ENCODE measurements around the gene RAI14.
"Not testable (repeated sequence)": the region's sequence is repeated elsewhere in the genome, so short reads cannot be mapped to it uniquely, and the experiment has no call there.

The RAI14 gene

DNA sequence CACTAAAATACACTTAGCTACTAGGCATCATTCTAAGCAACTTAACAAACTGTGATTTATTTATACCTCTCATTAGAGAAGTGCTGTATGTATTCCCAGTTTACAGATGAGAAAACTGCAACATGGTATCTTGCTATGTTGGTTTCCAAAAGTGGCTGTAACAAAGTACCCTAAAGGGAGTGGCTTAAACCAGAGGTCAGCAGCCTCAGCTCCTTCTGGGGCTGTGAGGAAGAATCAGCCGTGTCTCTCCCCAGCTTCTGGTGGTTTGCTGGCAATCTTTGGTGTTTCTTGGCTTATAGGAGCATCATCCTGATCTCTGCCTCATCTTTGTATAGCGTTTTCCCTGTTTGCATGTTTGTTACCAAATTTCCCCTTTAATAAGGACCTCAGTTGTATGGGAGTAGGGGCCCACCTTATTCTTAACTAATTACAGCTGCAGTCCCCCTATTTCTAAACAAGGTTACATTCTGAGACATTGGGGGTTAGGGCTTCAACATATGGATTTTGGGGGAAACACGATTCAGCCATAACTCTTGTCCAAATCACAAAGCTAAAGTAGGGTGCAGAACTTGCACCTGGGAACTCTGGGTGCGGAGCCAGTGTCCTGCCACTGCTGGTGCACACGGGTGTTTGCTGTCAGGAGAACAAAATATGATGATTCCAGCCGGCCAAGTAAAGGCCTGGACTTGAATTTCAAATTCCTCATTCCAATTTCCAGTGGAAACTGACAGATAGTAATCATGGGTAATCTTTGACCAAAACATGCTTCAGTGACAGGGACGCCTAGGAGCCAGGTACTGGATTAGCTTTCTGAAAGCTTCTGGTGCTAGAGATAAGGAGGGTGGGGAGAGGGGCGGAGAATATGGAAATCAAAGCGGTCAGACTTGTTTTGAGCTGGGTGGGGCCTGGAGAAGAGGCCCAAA is 43.3 kb downstream of the RAI14 start:
- DNase-seq (ENCODE audit: low read depth in 2 of 2), result no peak

DNA sequence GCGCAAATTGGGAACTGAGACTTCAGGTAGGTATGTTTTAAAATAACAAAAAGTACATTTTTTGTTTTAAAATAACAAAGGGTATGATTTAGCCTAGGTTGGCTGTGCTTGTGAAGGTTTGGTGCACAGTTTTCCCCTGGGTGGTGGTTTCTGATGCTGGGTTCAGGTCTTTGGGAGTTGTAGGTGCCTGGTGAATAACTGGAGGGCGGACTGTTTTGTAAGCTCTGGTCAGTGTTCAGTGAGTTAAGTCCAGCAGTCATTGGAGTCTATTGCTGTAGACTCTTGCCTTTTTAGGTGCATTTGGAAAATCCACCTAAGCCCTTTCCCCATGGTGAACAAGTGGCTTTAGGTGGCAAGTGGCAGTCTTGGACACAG is 43.9 kb downstream of the RAI14 start:
- no peak for DNase-seq (ENCODE audit: low read depth in 2 of 2)

DNA sequence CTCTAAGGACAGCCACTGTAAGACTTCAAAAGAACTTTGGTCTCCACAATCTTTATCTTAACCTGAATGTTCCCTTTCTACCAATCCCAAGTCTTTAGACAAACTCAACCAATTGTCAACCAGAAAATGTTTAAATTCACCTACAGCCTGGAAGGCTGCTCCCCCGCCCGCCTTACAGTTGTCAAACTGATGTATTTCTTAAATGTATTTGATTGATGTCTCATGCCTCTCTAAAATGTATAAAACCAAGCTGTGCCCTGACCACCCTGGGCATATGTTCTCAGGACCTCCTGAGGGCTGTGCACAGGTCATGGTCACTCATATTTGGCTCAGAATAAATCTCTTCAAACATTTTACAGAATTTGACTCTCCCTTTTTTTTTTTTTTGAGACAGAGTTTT is 45.3 kb downstream of the RAI14 start:
- DNase-seq (ENCODE audit: low read depth in 2 of 2), result not testable (repeated sequence)

DNA sequence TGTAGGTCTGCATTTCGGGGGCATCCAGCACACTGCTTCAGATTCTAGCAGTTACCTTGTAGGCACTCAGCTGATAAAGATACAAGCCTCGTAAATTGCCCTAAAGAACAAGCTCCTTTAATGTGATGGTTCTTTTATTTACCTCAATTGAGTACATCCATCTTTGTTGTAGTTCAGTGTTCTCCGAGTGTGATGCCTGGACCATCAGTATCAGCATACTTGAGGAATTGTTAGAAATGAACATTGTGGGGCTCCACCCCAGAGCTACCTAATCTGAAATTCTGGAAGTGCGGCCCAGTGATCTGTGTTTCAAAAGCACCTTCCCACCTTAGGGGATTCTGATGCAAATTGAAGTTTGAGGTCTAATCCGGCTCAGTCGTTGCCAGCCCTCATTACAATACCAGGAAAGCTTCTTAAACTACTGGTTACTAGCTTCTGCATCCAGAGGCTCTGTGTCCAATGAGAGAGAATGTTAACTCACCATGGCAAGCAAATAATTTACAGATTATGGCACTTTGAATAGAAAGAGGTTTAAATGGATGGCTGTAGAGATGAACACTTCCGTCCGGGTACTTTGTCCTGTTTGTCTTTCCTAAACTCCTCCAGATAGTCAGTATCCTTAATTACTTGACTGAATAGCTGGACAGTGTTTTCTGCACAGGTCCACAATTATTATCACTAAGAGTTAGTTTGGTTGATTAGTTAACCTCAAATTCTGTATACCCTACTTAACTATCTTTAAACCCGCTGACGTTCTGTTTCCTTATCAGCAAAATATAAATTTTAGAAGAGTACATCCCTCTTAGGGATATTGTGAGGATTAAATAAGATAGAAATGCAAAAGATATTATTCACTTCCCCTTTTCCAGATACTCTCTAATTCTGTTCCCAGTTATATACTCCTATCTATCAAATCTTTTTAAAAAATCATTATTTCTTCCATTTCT is 47.9 kb downstream of the RAI14 start:
- no peak for DNase-seq (ENCODE audit: low read depth in 2 of 2)

DNA sequence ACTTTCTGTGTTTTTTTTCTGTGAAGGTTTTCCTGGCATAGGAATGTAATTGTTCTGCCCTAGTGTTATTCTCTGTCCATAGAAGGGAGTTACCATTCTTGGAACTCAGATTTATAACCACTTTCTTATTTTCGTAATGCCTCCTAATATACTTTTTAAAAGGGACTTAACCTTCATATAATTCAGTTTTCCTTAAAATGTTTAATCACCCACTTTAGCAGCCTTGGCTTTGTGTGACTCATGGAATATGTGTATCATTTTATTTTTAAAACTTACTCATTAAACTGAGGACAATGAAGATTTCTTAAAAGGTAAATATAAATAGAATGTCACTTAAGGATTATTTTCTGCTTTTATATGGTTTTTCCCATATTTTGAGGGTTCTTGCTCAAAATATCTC is 50.0 kb downstream of the RAI14 start:
- DNase-seq (ENCODE audit: low read depth in 2 of 2), result no peak

DNA sequence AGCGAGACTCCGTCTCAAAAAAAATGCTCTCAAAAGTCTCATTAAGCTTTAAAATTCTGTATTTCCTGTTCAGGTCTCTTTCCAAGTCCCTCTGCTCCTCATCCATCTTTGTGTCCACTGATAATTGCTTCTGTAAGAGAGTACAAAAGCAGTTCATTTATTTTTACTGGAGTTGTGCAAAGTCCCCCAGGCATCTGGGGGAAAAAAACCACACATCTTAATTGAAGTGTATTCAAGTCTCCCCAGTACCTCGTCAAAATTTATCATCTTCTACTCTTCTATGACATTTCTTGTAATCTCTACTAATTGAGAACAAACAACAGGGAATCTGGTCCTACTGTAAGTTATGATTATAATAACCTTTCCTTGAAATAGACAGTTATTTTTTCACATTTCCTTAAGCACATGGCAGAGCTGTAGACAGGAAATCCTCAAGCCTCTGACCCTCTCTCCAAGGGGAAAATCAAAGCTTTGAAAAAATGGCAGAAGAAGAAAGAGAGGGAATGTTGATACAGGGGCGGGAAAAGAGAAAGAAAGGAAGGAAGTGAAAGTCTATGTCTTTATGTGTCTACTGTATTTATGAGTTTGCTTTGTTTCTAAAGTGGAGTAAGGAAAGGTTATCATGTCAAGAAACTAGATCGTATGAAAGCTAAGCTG is 51.5 kb downstream of the RAI14 start:
- DNase-seq (ENCODE audit: low read depth in 2 of 2), result no peak

DNA sequence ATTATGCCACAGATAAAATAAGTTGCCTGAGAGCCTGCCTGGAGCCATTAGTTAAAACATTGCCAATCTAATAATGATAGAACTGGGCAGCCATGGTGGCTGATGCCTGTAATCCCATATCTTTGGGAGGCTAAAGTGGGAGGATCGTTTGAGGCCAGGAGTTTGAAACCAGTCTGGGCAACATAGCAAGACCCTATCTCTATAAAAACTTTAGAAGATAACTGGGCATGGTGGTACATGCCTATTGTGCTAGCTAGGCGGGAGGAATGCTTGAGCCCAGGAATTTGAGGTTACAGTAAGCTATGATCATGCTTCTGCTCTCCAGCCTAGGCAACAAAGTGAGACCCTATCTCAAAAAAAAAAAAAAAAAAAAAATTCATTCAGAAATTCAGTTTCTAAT is 52.6 kb downstream of the RAI14 start:
- DNase-seq (ENCODE audit: low read depth in 2 of 2), result no peak

DNA sequence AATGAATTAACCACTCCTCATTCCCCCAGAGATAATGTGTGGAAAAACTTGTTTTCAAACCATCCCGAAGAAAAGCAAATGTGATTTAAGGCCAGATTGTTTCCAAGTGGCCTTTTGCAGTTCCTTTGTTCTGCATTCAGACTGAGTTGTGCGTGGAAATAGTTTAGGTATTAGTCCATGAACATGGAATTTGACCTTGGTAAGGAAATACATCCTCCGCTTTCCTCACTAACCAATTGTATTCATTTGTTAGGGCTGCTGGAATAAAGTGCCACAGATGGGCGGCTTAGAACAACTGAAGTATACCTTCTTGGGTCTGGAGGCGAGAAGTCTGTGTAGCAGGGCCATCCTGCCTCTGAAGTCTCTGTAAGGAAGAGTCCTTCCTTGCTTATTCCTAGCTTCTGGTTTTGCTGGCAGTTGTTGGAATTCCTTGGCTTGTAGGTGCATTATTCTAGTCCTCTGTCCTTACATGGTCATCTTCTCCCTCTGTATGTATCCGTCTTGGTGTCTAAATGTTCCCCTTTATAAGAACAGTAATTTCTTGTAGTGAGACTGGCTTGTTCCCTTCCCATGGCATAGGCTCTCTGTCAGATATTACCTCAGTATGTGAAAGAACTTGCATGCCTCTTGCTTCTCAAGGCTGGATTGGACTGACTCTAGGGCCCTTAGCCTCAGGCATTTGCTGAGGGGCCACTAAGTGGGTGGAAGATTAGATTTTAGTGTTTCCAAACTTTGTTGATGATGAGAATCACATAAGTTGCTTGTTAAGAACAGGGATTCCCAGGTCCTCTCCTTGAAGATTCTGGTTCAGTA is 53.9 kb downstream of the RAI14 start:
- DNase-seq (ENCODE audit: low read depth in 2 of 2), result no peak

DNA sequence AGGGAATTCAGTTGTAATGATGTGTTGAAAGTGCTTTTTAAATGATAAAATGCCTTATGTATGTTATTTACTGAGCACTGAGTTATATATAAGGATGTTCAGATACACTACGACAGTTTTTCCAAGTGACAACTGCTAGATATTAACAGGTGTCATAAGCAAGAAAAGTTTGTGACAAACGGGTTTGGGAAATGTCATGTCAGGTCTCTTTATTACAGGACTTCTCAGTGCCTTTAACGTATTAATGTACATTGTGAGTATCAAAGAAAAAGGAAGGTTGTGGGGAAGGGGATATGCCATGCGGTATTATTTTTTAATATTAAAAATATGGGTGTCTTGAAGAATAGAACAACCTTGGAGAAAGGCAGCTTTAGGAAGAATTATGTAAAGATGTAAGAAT is 56.4 kb downstream of the RAI14 start:
- no peak for DNase-seq (ENCODE audit: low read depth in 2 of 2)

DNA sequence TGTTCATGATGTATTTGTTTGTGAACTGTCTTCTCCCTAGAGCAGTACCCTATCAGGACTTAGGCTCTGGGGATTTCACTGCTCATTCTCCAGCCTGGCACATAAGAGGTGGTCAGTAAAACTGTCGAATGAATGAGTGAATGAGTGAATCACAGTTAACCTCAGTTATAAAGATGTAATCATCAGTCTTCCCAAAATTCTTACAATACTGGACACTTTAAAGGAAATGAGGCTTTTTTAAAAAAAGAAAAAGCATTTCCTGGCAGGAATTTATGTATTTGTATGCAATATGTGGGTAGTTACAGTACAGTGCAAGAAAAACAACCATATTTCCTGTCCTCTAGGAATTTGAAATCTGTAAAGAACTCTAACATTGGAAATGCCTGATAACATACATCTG is 59.6 kb downstream of the RAI14 start:
- no peak for DNase-seq (ENCODE audit: low read depth in 2 of 2)

DNA sequence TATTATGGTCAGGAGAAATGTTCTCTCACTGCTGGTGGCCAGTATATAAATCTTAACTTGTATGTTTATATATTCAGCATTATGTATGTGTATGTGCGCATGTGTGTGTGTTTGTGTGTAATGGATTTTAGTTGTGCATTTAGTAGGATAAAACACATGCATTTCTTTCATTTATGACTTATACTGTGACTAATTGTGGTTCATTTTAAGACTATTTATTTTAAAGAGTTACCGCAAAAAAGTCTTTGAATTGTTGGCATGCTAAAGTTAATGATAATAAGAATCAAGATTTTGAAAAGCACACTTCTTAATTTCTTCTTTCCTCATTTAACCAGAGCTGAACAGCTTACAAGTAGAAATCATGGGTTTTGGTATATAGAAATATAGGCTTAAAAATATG is 60.9 kb downstream of the RAI14 start:
- no peak for DNase-seq (ENCODE audit: low read depth in 2 of 2)

DNA sequence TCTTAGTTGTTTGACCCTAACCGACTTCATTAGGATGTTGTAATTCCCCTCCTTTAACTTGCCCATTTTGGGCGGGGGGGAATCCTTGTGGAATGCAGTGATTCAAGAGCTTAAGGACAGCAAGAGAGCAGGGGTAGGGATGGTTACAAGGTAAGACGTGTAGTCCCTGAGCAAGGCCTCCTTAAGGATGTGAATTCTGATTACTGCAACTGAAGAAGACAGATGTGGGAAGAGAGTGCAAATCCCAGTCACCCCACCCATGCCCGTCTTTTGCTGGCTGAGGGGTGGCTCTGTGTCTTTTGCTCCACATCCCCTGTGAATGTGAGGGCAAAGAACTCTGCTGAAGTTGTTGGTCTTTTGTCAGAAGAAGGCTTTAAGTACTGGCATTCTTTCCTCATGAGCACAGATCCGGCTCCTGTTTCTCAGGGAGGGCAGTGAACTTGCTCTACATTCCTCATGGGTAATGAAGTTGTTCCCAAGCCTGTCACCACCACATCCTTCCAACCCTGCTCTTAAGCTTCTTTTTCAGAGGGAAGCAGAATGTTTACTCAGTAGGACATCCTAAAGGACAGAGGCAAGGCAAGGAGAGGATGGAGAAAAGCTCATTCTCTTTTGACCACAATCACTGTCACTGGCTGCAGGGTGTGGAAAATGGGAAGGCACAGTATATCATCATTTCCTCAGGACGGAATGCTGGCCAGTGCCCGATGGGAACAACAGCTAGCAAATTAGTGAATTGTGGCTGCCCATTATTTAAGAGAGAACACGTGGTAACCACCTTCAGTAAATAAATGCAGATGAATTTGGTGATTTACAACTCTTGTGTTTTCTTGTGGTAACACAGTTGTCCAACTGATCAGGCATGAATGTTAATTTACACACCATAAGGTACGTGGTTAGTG is 61.5 kb downstream of the RAI14 start:
- DNase-seq (ENCODE audit: low read depth in 2 of 2), result no peak

DNA sequence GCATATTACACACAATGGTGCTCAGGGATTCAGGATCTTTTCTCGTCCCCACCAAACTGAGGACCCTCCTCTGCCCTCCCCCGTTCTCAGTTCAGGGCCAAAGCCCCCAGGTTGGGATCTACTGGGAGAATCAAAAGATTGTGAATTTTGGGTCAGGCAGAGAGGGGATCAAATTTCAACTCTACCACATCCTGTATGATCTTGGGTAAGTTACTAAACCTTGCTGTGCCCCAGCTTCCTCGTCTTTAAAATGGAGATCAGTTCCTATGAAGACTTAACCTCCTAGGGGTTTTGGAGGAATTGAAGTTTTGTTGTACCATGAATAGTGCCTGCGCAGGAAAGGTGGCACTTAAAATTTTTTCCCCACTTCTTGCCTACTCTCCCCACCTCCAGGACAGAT is 62.4 kb downstream of the RAI14 start:
- DNase-seq (ENCODE audit: low read depth in 2 of 2), result no peak

DNA sequence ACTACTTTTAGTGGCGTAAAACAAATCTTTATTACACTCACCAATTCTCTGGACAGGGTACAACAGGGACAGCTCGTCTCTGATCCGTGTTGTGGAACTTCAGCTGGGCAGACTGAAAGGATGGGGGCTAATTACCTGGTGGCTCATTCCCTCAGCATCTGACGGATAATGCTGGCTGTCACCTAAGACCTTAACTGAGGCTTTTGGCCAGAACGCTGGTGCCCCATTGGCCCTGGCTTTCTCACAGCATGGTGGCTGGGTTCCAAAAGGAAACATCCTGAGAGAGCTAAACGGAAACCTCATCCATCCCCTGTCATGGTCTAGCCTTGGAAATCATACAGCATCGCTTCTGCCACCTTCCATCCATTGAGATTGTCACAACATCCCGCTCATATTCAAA is 62.9 kb downstream of the RAI14 start:
- DNase-seq (ENCODE audit: low read depth in 2 of 2), result no peak

DNA sequence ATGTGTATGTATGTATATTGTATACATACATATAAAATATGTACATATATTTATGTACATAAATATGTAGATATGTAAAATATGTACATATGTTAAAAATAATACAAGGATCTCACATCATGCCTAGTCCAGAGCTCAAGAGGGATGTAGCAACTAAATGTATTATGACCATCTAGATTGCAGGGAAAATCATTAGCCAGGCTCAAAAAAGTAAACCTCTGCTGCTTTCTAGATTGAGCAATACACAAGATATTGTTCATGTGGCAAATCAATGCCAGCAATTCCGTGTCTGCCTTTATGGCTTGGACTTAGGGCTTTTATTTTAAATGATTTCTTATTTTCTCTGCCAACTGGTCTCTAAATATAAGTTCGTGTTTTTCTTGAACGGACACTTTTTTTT is 65.2 kb downstream of the RAI14 start:
- DNase-seq (ENCODE audit: low read depth in 2 of 2), result no peak

DNA sequence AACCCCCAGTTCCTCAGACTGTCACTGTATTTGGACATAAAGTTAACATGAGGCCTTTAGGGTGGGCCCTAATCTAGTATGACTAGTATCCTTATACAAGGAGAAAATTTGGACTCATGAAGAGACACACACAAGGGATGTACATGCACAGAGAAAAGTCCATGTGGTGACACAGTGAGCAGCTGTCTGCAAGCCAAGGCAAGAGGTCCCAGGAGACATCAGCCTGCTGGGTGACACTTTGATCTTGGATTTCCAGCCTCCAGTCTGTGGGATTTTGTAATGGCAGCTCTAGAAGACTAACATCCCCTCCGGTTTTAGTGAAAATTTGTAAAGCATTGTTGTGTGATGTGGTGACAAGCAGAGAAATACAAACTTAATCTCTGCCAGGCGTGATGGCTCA is 66.1 kb downstream of the RAI14 start:
- no peak for DNase-seq (ENCODE audit: low read depth in 2 of 2)

DNA sequence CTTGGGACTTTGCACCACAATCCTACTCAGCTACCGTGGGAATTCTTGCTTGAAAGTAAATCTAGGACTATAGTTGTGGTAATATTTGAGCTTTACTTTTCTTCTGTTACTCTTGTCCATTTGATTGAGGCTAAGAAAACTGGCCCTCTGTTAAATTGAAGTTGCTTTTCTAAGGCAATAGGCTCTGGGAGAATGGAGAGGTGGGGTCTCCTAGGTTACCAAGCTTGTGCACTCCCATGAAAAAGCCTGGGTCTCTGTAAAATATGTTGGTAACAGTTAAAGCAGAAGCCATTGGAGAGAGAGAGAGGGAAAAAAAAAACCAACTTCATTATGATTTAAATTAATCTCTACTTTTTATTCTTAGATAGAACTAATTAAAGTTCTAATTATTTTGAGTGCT is 68.6 kb downstream of the RAI14 start:
- no peak for DNase-seq (ENCODE audit: low read depth in 2 of 2)

DNA sequence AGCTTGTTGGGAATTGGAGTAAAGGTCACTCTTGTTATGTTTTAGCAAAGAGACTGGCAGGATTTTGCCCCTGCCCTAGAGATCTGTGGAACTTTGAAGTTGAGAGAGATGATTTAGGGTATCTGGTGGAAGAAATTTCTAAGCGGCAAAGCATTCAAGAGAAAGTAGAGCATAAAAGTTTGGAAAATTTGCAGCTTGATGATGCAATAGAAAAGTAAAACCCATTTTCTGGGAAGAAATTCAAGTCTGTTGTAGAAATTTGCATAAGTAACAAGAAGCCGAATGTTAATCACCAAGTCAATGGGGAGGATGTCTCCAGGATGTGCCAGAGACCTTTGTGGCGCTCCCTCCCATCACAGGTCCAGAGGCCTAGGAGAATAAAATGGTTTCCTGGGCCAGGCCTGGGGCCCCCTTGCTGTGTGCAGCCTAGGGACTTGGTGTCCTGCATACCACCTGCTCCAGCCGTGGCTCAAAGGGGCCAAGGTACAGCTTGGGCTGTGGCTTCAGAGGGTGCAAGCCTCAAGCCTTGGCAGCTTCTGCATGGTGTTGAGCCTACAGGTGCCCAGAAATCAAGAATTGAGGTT is 71.1 kb downstream of the RAI14 start:
- DNase-seq (ENCODE audit: low read depth in 2 of 2), result not testable (repeated sequence)

DNA sequence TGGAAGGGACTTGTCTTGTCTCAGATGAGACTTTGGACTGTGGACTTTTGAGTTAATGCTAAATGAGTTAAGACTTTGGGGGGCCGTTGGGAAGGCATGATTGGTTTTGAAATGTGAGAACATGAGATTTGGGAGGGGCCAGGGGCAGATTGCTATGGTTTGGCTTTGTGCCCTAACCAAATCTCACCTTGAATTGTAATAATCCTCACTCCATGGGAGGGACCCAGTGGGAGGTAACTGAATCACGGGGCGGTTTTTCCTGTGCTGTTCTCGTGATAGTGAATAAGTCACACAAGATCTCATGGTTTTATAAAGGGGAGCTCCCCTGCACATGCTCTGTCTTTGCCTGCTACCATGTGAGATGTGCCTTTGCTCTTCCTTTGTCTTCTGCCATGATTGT is 72.1 kb downstream of the RAI14 start:
- DNase-seq (ENCODE audit: low read depth in 2 of 2), result no peak
